PC-3 (cell line): ENCODE results near the gene NEDD9. TPM values are rescaled to one million over a fixed set of nuclear protein-coding genes. Genes with fewer than 3 reads are reported as not detected.

Source experiments
- ATAC-seq: fragments of 200-7000 bp; cut with Tn5 transposase; 2 replicates; pipeline ENCODE4 v1.9.1; 2020; ENCODE audit warnings: mild to moderate bottlenecking, moderate library complexity
- BruUV-seq: library from RNA; stranded (reverse); fragments of 400-500 nt; replicated peaks from 2 replicates; lab custom pipeline; 2021; lab: Mats Ljungman, UMichigan
- CTCF ChIA-PET: fragments of 300-600 bp; sonication (Branson Sonifier 250); formaldehyde crosslinking; loops from one replicate; lab custom pipeline; 2022; ENCODE audit warnings: antibody characterized with exemption; lab: Charles Lee
- POLR2A ChIA-PET: fragments of 300-600 bp; sonication (Branson Sonifier 250); formaldehyde crosslinking; loops from one replicate; lab custom pipeline; 2022; ENCODE audit warnings: antibody characterized with exemption; ENCODE audit not compliant: unreplicated experiment; lab: Charles Lee
- DNase-seq: peaks from one replicate; pipeline ENCODE4 v3.0.0-alpha.2; 2015
- H2AFZ ChIP-seq: fragments of 300-600 bp; sonication (generic); 2 replicates; pipeline ENCODE4 v1.6.0; 2016; ENCODE audit warnings: antibody characterized with exemption, low read length
- H3F3A ChIP-seq: fragments of 300-600 bp; sonication (generic); one replicate; pipeline ENCODE4 v1.6.0; 2017; ENCODE audit warnings: antibody characterized with exemption, low read length, control low read depth, mild to moderate bottlenecking; ENCODE audit not compliant: unreplicated experiment
- H3K27ac ChIP-seq: fragments of 300-600 bp; sonication (generic); 2 replicates; pipeline ENCODE4 v1.5.1; 2016; ENCODE audit warnings: mild to moderate bottlenecking, low read length
- H3K27me3 ChIP-seq: fragments of 300-600 bp; sonication (generic); 2 replicates; pipeline ENCODE4 v1.6.1; 2016; ENCODE audit warnings: low read length, mixed read lengths
- H3K36me3 ChIP-seq: fragments of 300-600 bp; sonication (generic); 2 replicates; pipeline ENCODE4 v1.6.1; 2016; ENCODE audit warnings: low read depth, mixed run types, low read length, mixed read lengths
- H3K4me1 ChIP-seq: fragments of 300-600 bp; sonication (generic); 2 replicates; pipeline ENCODE4 v1.5.1; 2016; ENCODE audit warnings: low read length; ENCODE audit not compliant: insufficient read depth
- H3K4me2 ChIP-seq: fragments of 300-600 bp; sonication (generic); 2 replicates; pipeline ENCODE4 v1.6.0; 2016; ENCODE audit warnings: low read length
- H3K4me3 ChIP-seq: fragments of 300-600 bp; sonication (generic); 2 replicates; pipeline ENCODE4 v1.5.1; 2016; ENCODE audit warnings: mild to moderate bottlenecking, low read length, mixed read lengths
- H3K79me2 ChIP-seq: fragments of 300-600 bp; sonication (generic); 2 replicates; pipeline ENCODE4 v1.6.1; 2017; ENCODE audit warnings: low read length, mixed read lengths
- H3K9ac ChIP-seq: fragments of 300-600 bp; sonication (generic); 2 replicates; pipeline ENCODE4 v1.6.0; 2016; ENCODE audit warnings: mild to moderate bottlenecking, low read length
- H3K9me2 ChIP-seq: fragments of 300-600 bp; sonication (generic); replicated peaks from 2 replicates; pipeline ENCODE4 v1.6.1; 2016; ENCODE audit warnings: mixed run types, low read length, mixed read lengths
- H3K9me3 ChIP-seq: fragments of 300-600 bp; sonication (generic); 2 replicates; pipeline ENCODE4 v1.6.1; 2016; ENCODE audit warnings: low read length, mixed read lengths
- H4K20me1 ChIP-seq: fragments of 300-600 bp; sonication (generic); 2 replicates; pipeline ENCODE4 v1.6.1; 2016; ENCODE audit warnings: low read length, mixed read lengths
- CTCF ChIP-seq: fragments of 300-600 bp; sonication (generic); conservative IDR thresholded peaks from 2 replicates; pipeline ENCODE4 v1.5.1; 2017; ENCODE audit warnings: antibody characterized with exemption, low read depth, mild to moderate bottlenecking, low read length
- EZH2 ChIP-seq: fragments of 300-600 bp; sonication (generic); IDR thresholded peaks from one replicate; pipeline ENCODE4 v1.6.1; 2017; ENCODE audit warnings: antibody characterized with exemption, mild to moderate bottlenecking, low read length; ENCODE audit not compliant: unreplicated experiment
- EZH2phosphoT487 ChIP-seq: fragments of 300-600 bp; sonication (generic); IDR thresholded peaks from 2 replicates; pipeline ENCODE4 v1.6.1; 2018; ENCODE audit warnings: mild to moderate bottlenecking, antibody characterized with exemption, low read length, borderline replicate concordance
- intact Hi-C: fragments of 100-400 bp; cut with micrococcal nuclease; formaldehyde crosslinking; loops from 2 replicates; pipeline ENCODE4 v1.9.0; 2023
- total RNA-seq: library from RNA; depleted of rRNA; stranded (reverse); fragments of >200 nt; gene quantifications from 2 replicates; pipeline ENCODE4 v1.2.3, GENCODE V29; 2014; rRNA removed

NEDD9 gene
- total RNA-seq, 1 experiment from 2014 or later: 12.1 TPM

- intact Hi-C loops: no loop called here
- no peak for DNase-seq
- no peak overlapping the region for H3K27ac ChIP-seq
- no peaks in the 10 kb centered on the region for H3K9me3 ChIP-seq
- H3K27me3 ChIP-seq: no peaks in the 10 kb centered on the region
- no peaks in the 10 kb centered on the region for H4K20me1 ChIP-seq
- no peaks in the 10 kb centered on the region for H3F3A ChIP-seq
- no peak for ATAC-seq
- peaks cover 11% of the 10 kb centered on the region for H3K36me3 ChIP-seq
- H2AFZ ChIP-seq: no peak overlapping the region
- peaks cover 4% of the 10 kb centered on the region; the same call in 1 of the 2 replicates for H3K79me2 ChIP-seq
- H3K9ac ChIP-seq: no peak overlapping the region
- TF ChIP-seq EZH2 (no peak), CTCF (no peak), EZH2phosphoT487 (no peak)
- H3K4me2 ChIP-seq: no peak overlapping the region
- ChIA-PET CTCF (interaction anchor here (1.0 kb wide), 1 partner anchor 359 kb away, joined by 3 read pairs; no protein-coding TSS in a partner anchor), POLR2A (no interaction called here)
- H3K9me2 ChIP-seq: no peaks in the 10 kb centered on the region
- BruUV-seq: no TSS peak
- no peak overlapping the region for H3K4me3 ChIP-seq
- H3K4me1 ChIP-seq: 0 out of 2 replicates have a peak, but pooled peaks cover 5% of the 10 kb centered on the region
Measured at GRCh38 chr6:11136809-11137208, 95.7 kb downstream of the NEDD9 start.

Other genes starting within 250 kb of the NEDD9 start
- 0.91 and 1.8 TPM in 2 replicates for gene ELOVL2, start 188.4 kb downstream of the NEDD9 start, total RNA-seq
- gene SMIM13, start 138.8 kb downstream of the NEDD9 start, total RNA-seq: 7.1 and 9.0 TPM in 2 replicates
- not detected in 2 replicates for gene ERVFRD-1, start 120.9 kb downstream of the NEDD9 start, total RNA-seq